ENCODE measurements around the gene COL4A4. TPM values are rescaled to one million over a fixed set of nuclear protein-coding genes. Genes with fewer than 3 reads are reported as not detected.

Gene COL4A4
- total RNA-seq, 1 donor: 0.43 TPM

DNA sequence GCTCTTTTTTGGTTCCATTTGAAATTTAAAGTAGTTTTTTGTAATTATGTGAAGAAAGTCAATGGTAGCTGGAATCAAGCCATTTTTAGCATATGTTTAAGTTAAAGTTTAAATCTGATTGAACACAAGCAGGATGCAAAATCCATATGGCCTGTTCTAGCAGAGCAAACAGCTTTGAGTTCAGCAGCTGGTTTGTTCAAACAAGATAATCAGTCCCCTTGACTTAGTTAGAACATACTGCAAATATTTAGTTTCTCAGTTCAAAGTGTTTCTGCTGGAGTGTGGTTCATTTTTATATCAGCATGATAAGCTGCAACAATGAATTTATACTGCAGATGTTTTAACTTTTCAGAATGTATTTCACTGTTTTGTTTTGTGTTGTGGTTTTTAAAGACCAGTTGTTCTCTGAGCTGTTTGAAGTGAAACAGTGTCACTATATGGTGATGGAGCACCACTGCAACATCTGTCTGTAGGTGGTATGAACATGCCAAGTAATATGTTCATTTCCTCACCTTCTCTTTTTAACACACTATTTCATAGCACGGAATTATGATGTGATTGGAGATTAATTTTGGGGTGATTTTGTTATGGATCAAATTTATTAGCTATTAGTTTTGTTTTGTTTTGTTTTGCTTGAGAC, 125.3 kb downstream of the COL4A4 start:
- TF ChIP-seq, protein P1, sequence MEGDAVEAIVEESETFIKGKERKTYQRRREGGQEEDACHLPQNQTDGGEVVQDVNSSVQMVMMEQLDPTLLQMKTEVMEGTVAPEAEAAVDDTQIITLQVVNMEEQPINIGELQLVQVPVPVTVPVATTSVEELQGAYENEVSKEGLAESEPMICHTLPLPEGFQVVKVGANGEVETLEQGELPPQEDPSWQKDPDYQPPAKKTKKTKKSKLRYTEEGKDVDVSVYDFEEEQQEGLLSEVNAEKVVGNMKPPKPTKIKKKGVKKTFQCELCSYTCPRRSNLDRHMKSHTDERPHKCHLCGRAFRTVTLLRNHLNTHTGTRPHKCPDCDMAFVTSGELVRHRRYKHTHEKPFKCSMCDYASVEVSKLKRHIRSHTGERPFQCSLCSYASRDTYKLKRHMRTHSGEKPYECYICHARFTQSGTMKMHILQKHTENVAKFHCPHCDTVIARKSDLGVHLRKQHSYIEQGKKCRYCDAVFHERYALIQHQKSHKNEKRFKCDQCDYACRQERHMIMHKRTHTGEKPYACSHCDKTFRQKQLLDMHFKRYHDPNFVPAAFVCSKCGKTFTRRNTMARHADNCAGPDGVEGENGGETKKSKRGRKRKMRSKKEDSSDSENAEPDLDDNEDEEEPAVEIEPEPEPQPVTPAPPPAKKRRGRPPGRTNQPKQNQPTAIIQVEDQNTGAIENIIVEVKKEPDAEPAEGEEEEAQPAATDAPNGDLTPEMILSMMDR (IDR thresholded peaks at IDR 0.05; ENCODE audit: insufficient read depth, low read depth, low read length): no peak
- no peak overlapping the region for H3K4me3 ChIP-seq (ENCODE audit: low read depth, low read length)
- DNase-seq (ENCODE audit: low read depth): no peak

DNA sequence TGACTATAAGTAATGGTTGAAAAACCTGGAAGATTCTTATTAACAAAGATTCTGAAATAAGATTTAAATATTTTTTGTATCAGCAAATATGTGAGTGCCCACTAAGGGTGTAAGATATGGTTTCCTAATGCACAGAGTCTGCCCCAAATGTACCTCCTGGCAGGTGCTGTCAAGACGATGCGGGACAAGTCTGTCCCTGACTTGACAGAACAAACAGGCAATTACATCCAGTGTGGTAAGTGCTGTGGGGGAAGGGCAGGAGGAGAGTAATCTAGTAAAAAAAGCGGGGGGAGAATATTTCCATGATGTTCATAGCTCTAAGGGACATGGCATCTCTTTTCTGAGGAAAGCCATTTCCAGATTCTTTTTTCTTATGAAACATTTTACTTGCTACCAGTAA, 127.5 kb downstream of the COL4A4 start:
- no peak for DNase-seq (ENCODE audit: low read depth)
- TF ChIP-seq, protein P1 (IDR thresholded peaks at IDR 0.05; ENCODE audit: insufficient read depth, low read depth, low read length): no peak

GRCh38 chr2:227035711-227036367, 128.2 kb downstream of the COL4A4 start:
- H3K4me3 ChIP-seq (ENCODE audit: low read depth, low read length): no peak overlapping the region
- DNase-seq (ENCODE audit: low read depth): no peak
- TF ChIP-seq, protein P1 (IDR thresholded peaks at IDR 0.05; ENCODE audit: insufficient read depth, low read depth, low read length): no peak

More for the DNA sequence above, 127.5 kb downstream of the COL4A4 start:
- H3K4me3 ChIP-seq (ENCODE audit: low read depth, low read length): no peak overlapping the region

DNA sequence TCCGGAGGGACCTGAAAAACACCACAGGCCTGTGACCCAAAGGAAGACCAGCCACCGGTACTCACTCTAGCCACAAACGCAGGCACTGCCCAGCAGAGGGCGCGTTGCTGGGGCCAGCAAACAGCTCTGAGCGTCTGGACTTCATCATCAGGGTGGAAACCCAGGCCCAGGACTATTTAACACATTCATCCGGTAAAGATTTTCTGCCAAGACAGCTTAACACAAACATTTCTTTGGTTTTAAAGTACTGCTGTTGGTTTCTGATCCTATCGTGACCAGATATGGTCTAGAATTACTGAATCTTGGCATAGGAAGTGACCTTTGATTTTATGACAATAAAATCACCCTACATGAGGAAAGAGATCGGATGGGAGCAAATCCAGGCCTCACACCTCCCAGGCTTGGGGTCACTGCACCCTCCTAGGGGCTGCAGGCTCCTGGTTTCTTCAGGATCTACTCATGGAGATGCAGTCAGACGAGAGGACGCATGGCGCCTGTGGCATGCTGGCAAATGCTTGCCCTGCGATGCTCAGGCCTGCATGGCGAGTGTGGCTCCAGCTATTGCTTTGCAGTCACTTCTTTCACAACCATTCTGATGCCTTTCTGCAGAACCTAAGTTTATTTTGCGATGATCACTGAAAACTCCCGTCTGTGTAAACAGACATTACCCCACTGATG, 130.4 kb downstream of the COL4A4 start:
- TF ChIP-seq, protein P1 (IDR thresholded peaks at IDR 0.05; ENCODE audit: insufficient read depth, low read depth, low read length): peak; percentile 90

GRCh38 chr2:227031379-227031778, 132.6 kb downstream of the COL4A4 start:
- H3K4me3 ChIP-seq (ENCODE audit: low read depth, low read length): no peak overlapping the region
- DNase-seq (ENCODE audit: low read depth): no peak
- TF ChIP-seq, protein P1 (IDR thresholded peaks at IDR 0.05; ENCODE audit: insufficient read depth, low read depth, low read length): no peak

More for the DNA sequence above, 130.4 kb downstream of the COL4A4 start:
- no peak overlapping the region for H3K4me3 ChIP-seq (ENCODE audit: low read depth, low read length)
- peak; percentile 86 for DNase-seq (ENCODE audit: low read depth)

- DNase-seq (ENCODE audit: low read depth): no peak
- TF ChIP-seq, protein P1 (IDR thresholded peaks at IDR 0.05; ENCODE audit: insufficient read depth, low read depth, low read length): no peak
- H3K4me3 ChIP-seq (ENCODE audit: low read depth, low read length): no peak overlapping the region
Observed at GRCh38 chr2:227030789-227031188, 133.2 kb downstream of the COL4A4 start.

Data from fibroblast of villous mesenchyme (primary cell).